Testis (tissue), 3 donors: ENCODE measurements around the gene HNRNPA0. TPM values are rescaled to one million over a fixed set of nuclear protein-coding genes. Genes with fewer than 3 reads are reported as not detected.

Experiments
- DNase-seq: peaks from one replicate; pipeline ENCODE4 v3.0.0-alpha.2; 2019
- H3K27ac ChIP-seq, 2 donors: fragments of 200-600 bp; sonication (generic); one replicate each; pipeline ENCODE4 v1.5.1; 2019
- H3K27me3 ChIP-seq: fragments of 200-600 bp; sonication (generic); one replicate; pipeline ENCODE4 v1.5.1; 2019
- H3K36me3 ChIP-seq: fragments of 200-600 bp; sonication (generic); one replicate; pipeline ENCODE4 v1.5.1; 2017; ENCODE audit warnings: low read depth; ENCODE audit errors: missing control alignments
- H3K4me1 ChIP-seq: fragments of 200-600 bp; sonication (generic); one replicate; pipeline ENCODE4 v1.5.1; 2019
- H3K4me3 ChIP-seq, 2 donors: fragments of 200-600 bp; sonication (generic); one replicate each; pipeline ENCODE4 v1.5.1; 2017 to 2019
- H3K9me3 ChIP-seq: fragments of 200-600 bp; sonication (generic); one replicate; pipeline ENCODE4 v1.5.1; 2017
- POLR2A ChIP-seq: fragments of 450-650 bp; IDR thresholded peaks from one replicate; pipeline ENCODE4 v1.6.1; 2017; ENCODE audit warnings: antibody characterized with exemption, mild to moderate bottlenecking, moderate library complexity
- WGBS, 2 donors: methylation state at CpG; one replicate each; pipeline ENCODE4 v1.1.5; 2018; 5-methylcytosine and 5-hydroxymethylcytosine counted together
- intact Hi-C: fragments of 100-400 bp; cut with DNase I; formaldehyde crosslinking; loops from one replicate; pipeline ENCODE4 v1.15.1; 2023; ENCODE audit warnings: low total_unique reads
- polyA plus RNA-seq: library from polyadenylated mRNA; stranded (reverse); fragments of 350-450 nt; fragmentation: Illumina TruSeq; extraction: RNeasy Lipid Tissue Mini Kit (QIAGEN cat#74804); gene quantifications from one replicate; pipeline ENCODE4 v1.2.3, GENCODE V29; 2014; ENCODE audit warnings: low read depth, low replicate concordance; ENCODE audit not compliant: insufficient read depth
- total RNA-seq, 2 donors: library from RNA; depleted of rRNA; stranded (reverse); fragments of >200 nt; gene quantifications; one replicate each; pipeline ENCODE4 v1.2.3, GENCODE V29; 2016
- TF ChIP-seq, protein P1 (sequence below), 3 experiments: fragments of 450-650 bp in 2 of 3; fragments of 200-600 bp in 1 of 3; sonication (generic) in 1 of 3; IDR thresholded peaks; one replicate each; pipeline ENCODE4 v1.5.1; 2016 to 2019; ENCODE audit warnings: antibody characterized with exemption in 3 of 3, mild to moderate bottlenecking in 2 of 3, moderate library complexity in 1 of 3

Gene HNRNPA0
- total and polyA plus RNA-seq, 3 donors from 2014 or later = 22.7 to 34.0 (median 22.8) TPM

DNA sequence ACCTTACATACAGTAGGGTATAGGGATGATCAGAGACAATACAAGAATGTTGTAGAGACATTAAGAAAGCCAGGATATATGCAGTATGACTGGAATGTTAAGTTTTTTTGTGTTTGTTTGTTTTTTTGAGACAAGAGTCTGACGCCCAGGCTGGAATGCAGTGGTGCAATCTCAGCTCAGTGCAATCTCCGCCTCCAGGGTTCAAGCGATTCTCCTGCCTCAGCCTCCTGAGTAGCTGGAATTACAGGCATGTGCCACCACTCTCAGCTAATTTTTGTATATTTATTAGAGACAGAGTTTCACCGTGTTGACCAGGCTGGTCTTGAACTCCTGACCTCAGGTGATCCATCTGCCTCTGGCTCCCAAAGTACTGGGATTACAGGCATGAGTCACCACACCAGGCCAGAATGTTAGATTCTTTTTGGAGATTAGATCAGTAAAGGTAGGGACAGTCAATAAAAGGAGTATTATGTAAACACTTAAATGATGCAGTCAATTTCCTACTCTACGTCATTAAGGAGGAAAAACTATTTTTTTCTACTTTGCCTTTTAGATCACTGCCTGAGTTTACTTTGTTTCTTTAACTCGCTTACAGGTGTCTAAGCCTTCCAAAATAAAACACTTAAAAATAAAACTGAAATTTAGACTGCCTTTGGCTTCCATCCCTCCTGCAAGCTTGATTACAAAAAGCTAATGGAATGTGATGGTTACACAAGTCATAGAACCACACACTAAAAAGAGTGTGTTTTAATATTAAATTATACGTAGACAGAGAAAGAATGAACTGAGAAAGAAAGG is 6.8 kb upstream of the HNRNPA0 start:
- no peak for DNase-seq
- Histone ChIP-seq H3K36me3 (no peaks in the 10 kb centered on the region), H3K4me1 (no peaks in the 10 kb centered on the region), H3K27ac (no peak overlapping the region), H3K9me3 (no peaks in the 10 kb centered on the region), H3K4me3 (no peak overlapping the region), H3K27me3 (no peaks in the 10 kb centered on the region)
- 87 to 90% methylated on average over 7 of the region's 7 CpGs for WGBS, 2 donors
- intact Hi-C loops = no loop called here
- TF ChIP-seq, protein P1, sequence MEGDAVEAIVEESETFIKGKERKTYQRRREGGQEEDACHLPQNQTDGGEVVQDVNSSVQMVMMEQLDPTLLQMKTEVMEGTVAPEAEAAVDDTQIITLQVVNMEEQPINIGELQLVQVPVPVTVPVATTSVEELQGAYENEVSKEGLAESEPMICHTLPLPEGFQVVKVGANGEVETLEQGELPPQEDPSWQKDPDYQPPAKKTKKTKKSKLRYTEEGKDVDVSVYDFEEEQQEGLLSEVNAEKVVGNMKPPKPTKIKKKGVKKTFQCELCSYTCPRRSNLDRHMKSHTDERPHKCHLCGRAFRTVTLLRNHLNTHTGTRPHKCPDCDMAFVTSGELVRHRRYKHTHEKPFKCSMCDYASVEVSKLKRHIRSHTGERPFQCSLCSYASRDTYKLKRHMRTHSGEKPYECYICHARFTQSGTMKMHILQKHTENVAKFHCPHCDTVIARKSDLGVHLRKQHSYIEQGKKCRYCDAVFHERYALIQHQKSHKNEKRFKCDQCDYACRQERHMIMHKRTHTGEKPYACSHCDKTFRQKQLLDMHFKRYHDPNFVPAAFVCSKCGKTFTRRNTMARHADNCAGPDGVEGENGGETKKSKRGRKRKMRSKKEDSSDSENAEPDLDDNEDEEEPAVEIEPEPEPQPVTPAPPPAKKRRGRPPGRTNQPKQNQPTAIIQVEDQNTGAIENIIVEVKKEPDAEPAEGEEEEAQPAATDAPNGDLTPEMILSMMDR (IDR thresholded peaks at IDR 0.05) = no peak
- no peak for TF ChIP-seq POLR2A

DNA sequence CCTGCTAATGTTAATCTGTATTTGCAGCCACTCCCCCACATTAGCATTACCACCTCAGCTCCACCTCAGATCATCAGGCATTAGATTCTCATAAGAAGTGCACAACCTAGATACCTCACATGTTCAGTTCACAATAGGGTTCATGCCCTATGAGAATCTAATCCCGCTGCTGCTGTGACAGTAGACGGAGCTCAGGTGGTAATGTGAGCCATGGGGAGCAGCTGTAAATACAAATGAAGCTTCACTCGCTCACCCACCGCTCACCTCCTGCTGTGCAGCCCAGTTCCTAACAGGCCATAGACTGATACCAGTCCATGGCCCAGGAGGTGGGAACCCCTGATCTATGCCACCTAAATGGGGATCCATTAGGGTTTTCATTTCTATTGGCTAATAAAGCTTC is 6.1 kb upstream of the HNRNPA0 start:
- WGBS, 2 donors = 90 to 95% methylated on average over 4 of the region's 4 CpGs
- TF ChIP-seq, protein P1 (IDR thresholded peaks at IDR 0.05) = no peak
- TF ChIP-seq POLR2A = no peak
- DNase-seq = no peak
- no peaks in the 10 kb centered on the region for H3K9me3 ChIP-seq
- intact Hi-C loops = no loop called here
- no peaks in the 10 kb centered on the region for H3K27me3 ChIP-seq
- H3K36me3 ChIP-seq = no peaks in the 10 kb centered on the region
- H3K4me3 ChIP-seq = no peak overlapping the region
- no peaks in the 10 kb centered on the region for H3K4me1 ChIP-seq
- no peak overlapping the region for H3K27ac ChIP-seq

- no peak overlapping the region for H3K27ac ChIP-seq
- H3K36me3 ChIP-seq = no peaks in the 10 kb centered on the region
- 82 to 84% methylated on average over 6 of the region's 6 CpGs for WGBS, 2 donors
- no peaks in the 10 kb centered on the region for H3K9me3 ChIP-seq
- no peaks in the 10 kb centered on the region for H3K4me1 ChIP-seq
- intact Hi-C loops = no loop called here
- H3K4me3 ChIP-seq = no peak overlapping the region
- no peak for DNase-seq
- H3K27me3 ChIP-seq = no peaks in the 10 kb centered on the region
- TF ChIP-seq, protein P1 (IDR thresholded peaks at IDR 0.05) = no peak
- no peak for TF ChIP-seq POLR2A
Measured at GRCh38 chr5:137758715-137759306, 4.6 kb upstream of the HNRNPA0 start.

DNA sequence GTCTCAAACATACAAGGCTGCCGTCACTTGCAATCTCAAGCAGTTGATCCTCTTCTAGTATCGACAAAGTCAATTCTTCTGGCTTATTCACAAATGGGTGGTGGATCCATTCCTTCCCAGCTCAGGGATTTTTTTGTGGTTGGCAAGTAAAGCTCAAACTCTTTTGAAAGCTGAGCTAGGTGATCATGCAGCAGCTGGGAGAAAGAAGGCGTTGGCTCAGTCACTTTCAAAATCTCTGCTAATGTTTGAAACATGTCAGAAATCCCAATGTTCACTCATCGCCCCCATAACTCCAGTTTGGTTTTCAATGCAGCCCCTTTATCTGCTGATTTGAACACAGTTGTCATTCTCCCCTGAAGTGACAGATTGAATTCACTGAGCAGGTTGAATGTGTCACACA is 4.0 kb upstream of the HNRNPA0 start:
- DNase-seq = no peak
- no peaks in the 10 kb centered on the region for H3K27me3 ChIP-seq
- TF ChIP-seq POLR2A = no peak
- TF ChIP-seq, protein P1 (IDR thresholded peaks at IDR 0.05) = no peak
- no peaks in the 10 kb centered on the region for H3K4me1 ChIP-seq
- H3K36me3 ChIP-seq = no peaks in the 10 kb centered on the region
- intact Hi-C loops = no loop called here
- 91 to 93% methylated on average over 4 of the region's 4 CpGs for WGBS, 2 donors
- no peak overlapping the region for H3K4me3 ChIP-seq
- no peak overlapping the region for H3K27ac ChIP-seq
- no peaks in the 10 kb centered on the region for H3K9me3 ChIP-seq

DNA sequence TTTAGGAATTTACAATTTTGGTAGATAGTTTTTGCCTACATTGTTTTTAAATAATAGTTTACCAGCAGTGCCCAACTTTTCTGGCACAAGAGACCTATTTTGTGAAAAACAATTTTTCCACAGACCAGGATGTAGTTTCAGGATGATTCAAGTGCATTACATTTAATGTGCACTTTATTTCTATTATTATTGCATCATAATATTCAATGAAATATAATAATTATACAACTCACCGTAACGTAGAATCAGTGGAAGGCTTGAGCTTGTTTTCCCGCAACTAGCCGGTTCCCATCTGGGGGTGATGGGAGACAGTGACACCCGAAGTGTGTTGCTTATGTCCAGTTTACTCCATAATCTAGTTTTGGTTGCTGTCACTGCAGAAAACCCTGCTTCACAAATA is 3.5 kb upstream of the HNRNPA0 start:
- no peaks in the 10 kb centered on the region for H3K36me3 ChIP-seq
- H3K9me3 ChIP-seq = no peaks in the 10 kb centered on the region
- intact Hi-C loops = no loop called here
- no peak for DNase-seq
- H3K27me3 ChIP-seq = no peaks in the 10 kb centered on the region
- TF ChIP-seq, protein P1 (IDR thresholded peaks at IDR 0.05) = no peak
- TF ChIP-seq POLR2A = no peak
- H3K4me1 ChIP-seq = no peaks in the 10 kb centered on the region
- 93% methylated on average over 5 of the region's 5 CpGs for WGBS, 2 donors
- H3K4me3 ChIP-seq = no peak overlapping the region
- no peak overlapping the region for H3K27ac ChIP-seq
